Neural cell (in vitro differentiated cells): Measurements from ENCODE around the gene RAC3.

Experiments used
- CTCF ChIP-seq: fragments of 450-650 bp; IDR thresholded peaks from 2 replicates; pipeline ENCODE4 v1.5.1; 2014; ENCODE audit warnings: antibody characterized with exemption, mild to moderate bottlenecking, moderate library complexity; ENCODE audit not compliant: poor library complexity, severe bottlenecking
- EP300 ChIP-seq: fragments of 450-650 bp; conservative IDR thresholded peaks from 2 replicates; pipeline ENCODE4 v1.6.1; 2014; ENCODE audit warnings: antibody characterized with exemption, mild to moderate bottlenecking, moderate library complexity; ENCODE audit not compliant: poor library complexity, severe bottlenecking
- EZH2 ChIP-seq: fragments of 200-600, 300-800 bp; shearing (Covaris generic), sonication (generic); IDR thresholded peaks from 2 replicates; pipeline ENCODE4 v1.6.1; 2014; ENCODE audit warnings: antibody characterized with exemption, low read length, borderline replicate concordance, mild to moderate bottlenecking; ENCODE audit not compliant: insufficient read depth, poor library complexity, severe bottlenecking
- MXI1 ChIP-seq: fragments of 450-650 bp; conservative IDR thresholded peaks from 2 replicates; pipeline ENCODE4 v1.6.1; 2014; ENCODE audit warnings: antibody characterized with exemption, mild to moderate bottlenecking; ENCODE audit not compliant: poor library complexity, severe bottlenecking
- POLR2AphosphoS5 ChIP-seq: IDR thresholded peaks from 2 replicates; pipeline ENCODE4 v1.6.1; 2012
- RAD21 ChIP-seq: fragments of 450-650 bp; conservative IDR thresholded peaks from 2 replicates; pipeline ENCODE4 v1.6.1; 2014; ENCODE audit warnings: antibody characterized with exemption, mild to moderate bottlenecking, moderate library complexity
- SMC3 ChIP-seq: fragments of 450-650 bp; conservative IDR thresholded peaks from 2 replicates; pipeline ENCODE4 v1.6.1; 2014; ENCODE audit warnings: antibody characterized with exemption, mild to moderate bottlenecking, moderate library complexity; ENCODE audit not compliant: poor library complexity
- TAF1 ChIP-seq: IDR thresholded peaks from 2 replicates; pipeline ENCODE4 v1.6.1; 2012; ENCODE audit warnings: low read depth
- TF ChIP-seq, protein P1 (sequence below): IDR thresholded peaks from 2 replicates; pipeline ENCODE4 v1.6.1; 2012; ENCODE audit warnings: borderline replicate concordance

GRCh38 chr17:82063424-82064415 lies 32.2 kb downstream of the RAC3 start:
- TF ChIP-seq EZH2 (no peak), CTCF (no peak), POLR2AphosphoS5 (no peak), RAD21 (no peak), SMC3 (no peak), EP300 (no peak), MXI1 (no peak), TAF1 (no peak)
- TF ChIP-seq, protein P1, sequence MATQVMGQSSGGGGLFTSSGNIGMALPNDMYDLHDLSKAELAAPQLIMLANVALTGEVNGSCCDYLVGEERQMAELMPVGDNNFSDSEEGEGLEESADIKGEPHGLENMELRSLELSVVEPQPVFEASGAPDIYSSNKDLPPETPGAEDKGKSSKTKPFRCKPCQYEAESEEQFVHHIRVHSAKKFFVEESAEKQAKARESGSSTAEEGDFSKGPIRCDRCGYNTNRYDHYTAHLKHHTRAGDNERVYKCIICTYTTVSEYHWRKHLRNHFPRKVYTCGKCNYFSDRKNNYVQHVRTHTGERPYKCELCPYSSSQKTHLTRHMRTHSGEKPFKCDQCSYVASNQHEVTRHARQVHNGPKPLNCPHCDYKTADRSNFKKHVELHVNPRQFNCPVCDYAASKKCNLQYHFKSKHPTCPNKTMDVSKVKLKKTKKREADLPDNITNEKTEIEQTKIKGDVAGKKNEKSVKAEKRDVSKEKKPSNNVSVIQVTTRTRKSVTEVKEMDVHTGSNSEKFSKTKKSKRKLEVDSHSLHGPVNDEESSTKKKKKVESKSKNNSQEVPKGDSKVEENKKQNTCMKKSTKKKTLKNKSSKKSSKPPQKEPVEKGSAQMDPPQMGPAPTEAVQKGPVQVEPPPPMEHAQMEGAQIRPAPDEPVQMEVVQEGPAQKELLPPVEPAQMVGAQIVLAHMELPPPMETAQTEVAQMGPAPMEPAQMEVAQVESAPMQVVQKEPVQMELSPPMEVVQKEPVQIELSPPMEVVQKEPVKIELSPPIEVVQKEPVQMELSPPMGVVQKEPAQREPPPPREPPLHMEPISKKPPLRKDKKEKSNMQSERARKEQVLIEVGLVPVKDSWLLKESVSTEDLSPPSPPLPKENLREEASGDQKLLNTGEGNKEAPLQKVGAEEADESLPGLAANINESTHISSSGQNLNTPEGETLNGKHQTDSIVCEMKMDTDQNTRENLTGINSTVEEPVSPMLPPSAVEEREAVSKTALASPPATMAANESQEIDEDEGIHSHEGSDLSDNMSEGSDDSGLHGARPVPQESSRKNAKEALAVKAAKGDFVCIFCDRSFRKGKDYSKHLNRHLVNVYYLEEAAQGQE = no peak
